Measurements from ENCODE around the gene AP4S1.

GRCh38 chr14:31090883-31091764, 65.7 kb downstream of the AP4S1 start:
- no peak for TF ChIP-seq CTCF (IDR thresholded peaks at IDR 0.05)
- TF ChIP-seq POLR2A (IDR thresholded peaks at IDR 0.05): no peak
